ENCODE data around the gene ODF2. TPM values are rescaled to one million over a fixed set of nuclear protein-coding genes. Genes with fewer than 3 reads are reported as not detected.

Gene ODF2
- total RNA-seq, 1 donor from 2014 or later = 40.7 TPM

- no peak for TF ChIP-seq CTCF (IDR thresholded peaks at IDR 0.05; ENCODE audit: partially characterized antibody, unreplicated experiment)
- Mint-ChIP-seq H3K4me1 (ENCODE audit: low read depth, unreplicated experiment) (no peaks in the 10 kb centered on the region), H3K27ac (ENCODE audit: unreplicated experiment) (no peak overlapping the region), H3K4me3 (ENCODE audit: unreplicated experiment) (no peak overlapping the region), H3K36me3 (ENCODE audit: unreplicated experiment) (no peaks in the 10 kb centered on the region), H3K9me3 (ENCODE audit: unreplicated experiment) (peaks cover 2% of the 10 kb centered on the region), H3K27me3 (ENCODE audit: unreplicated experiment) (no peaks in the 10 kb centered on the region)
- DNase-seq = no peak
Measured at GRCh38 chr9:128469070-128469469, 13.3 kb downstream of the ODF2 start.

GRCh38 chr9:128470560-128470959 lies 14.8 kb downstream of the ODF2 start:
- Mint-ChIP-seq H3K4me3 (ENCODE audit: unreplicated experiment) (no peak overlapping the region), H3K36me3 (ENCODE audit: unreplicated experiment) (no peaks in the 10 kb centered on the region), H3K9me3 (ENCODE audit: unreplicated experiment) (peaks cover 2% of the 10 kb centered on the region), H3K27me3 (ENCODE audit: unreplicated experiment) (no peaks in the 10 kb centered on the region), H3K4me1 (ENCODE audit: low read depth, unreplicated experiment) (no peaks in the 10 kb centered on the region), H3K27ac (ENCODE audit: unreplicated experiment) (no peak overlapping the region)
- no peak for DNase-seq
- TF ChIP-seq CTCF (IDR thresholded peaks at IDR 0.05; ENCODE audit: partially characterized antibody, unreplicated experiment) = no peak

GRCh38 chr9:128473104-128473503 lies 17.3 kb downstream of the ODF2 start:
- no peaks in the 10 kb centered on the region for H3K27me3 Mint-ChIP-seq (ENCODE audit: unreplicated experiment)
- no peak overlapping the region for H3K4me3 Mint-ChIP-seq (ENCODE audit: unreplicated experiment)
- peaks cover 2% of the 10 kb centered on the region for H3K9me3 Mint-ChIP-seq (ENCODE audit: unreplicated experiment)
- H3K27ac Mint-ChIP-seq (ENCODE audit: unreplicated experiment) = no peak overlapping the region
- H3K4me1 Mint-ChIP-seq (ENCODE audit: low read depth, unreplicated experiment) = no peaks in the 10 kb centered on the region
- no peak for TF ChIP-seq CTCF (IDR thresholded peaks at IDR 0.05; ENCODE audit: partially characterized antibody, unreplicated experiment)
- peaks cover 4% of the 10 kb centered on the region for H3K36me3 Mint-ChIP-seq (ENCODE audit: unreplicated experiment)
- no peak for DNase-seq

GRCh38 chr9:128475867-128476266 lies 20.1 kb downstream of the ODF2 start:
- no peak overlapping the region for H3K4me3 Mint-ChIP-seq (ENCODE audit: unreplicated experiment)
- no peaks in the 10 kb centered on the region for H3K4me1 Mint-ChIP-seq (ENCODE audit: low read depth, unreplicated experiment)
- peaks cover 2% of the 10 kb centered on the region for H3K9me3 Mint-ChIP-seq (ENCODE audit: unreplicated experiment)
- no peak for DNase-seq
- TF ChIP-seq CTCF (IDR thresholded peaks at IDR 0.05; ENCODE audit: partially characterized antibody, unreplicated experiment) = no peak
- no peak overlapping the region for H3K27ac Mint-ChIP-seq (ENCODE audit: unreplicated experiment)
- peaks cover 4% of the 10 kb centered on the region for H3K36me3 Mint-ChIP-seq (ENCODE audit: unreplicated experiment)
- H3K27me3 Mint-ChIP-seq (ENCODE audit: unreplicated experiment) = no peaks in the 10 kb centered on the region

GRCh38 chr9:128479262-128479661 lies 23.5 kb downstream of the ODF2 start:
- Mint-ChIP-seq H3K4me3 (ENCODE audit: unreplicated experiment) (no peak overlapping the region), H3K4me1 (ENCODE audit: low read depth, unreplicated experiment) (no peaks in the 10 kb centered on the region), H3K9me3 (ENCODE audit: unreplicated experiment) (no peaks in the 10 kb centered on the region), H3K27me3 (ENCODE audit: unreplicated experiment) (peaks cover 2% of the 10 kb centered on the region), H3K27ac (ENCODE audit: unreplicated experiment) (no peak overlapping the region), H3K36me3 (ENCODE audit: unreplicated experiment) (peaks cover 9% of the 10 kb centered on the region)
- no peak for DNase-seq
- no peak for TF ChIP-seq CTCF (IDR thresholded peaks at IDR 0.05; ENCODE audit: partially characterized antibody, unreplicated experiment)
